Activated CD4-positive, alpha-beta T cell treated with anti-CD3 and anti-CD28 coated beads, Interleukin-10, Interleukin-2, amounts not matched to agents 100 ng/mL and 50 ng/mL, durations not matched to agents 16 hours and 8 hours (primary cell): Measurements from ENCODE around the gene HOXD8.

Experiments used
- DNase-seq: peaks from one replicate; pipeline ENCODE4 v3.0.0-alpha.2; 2020

Gene HOXD8

GRCh38 chr2:176174824-176175708 lies 45.6 kb downstream of the HOXD8 start:
- peak; percentile 21 for DNase-seq

GRCh38 chr2:176175709-176176607 lies 46.5 kb downstream of the HOXD8 start:
- no peak for DNase-seq

- no peak for DNase-seq
Measured at GRCh38 chr2:176177580-176178037, 48.1 kb downstream of the HOXD8 start.

- no peak for DNase-seq
Measured at GRCh38 chr2:176178038-176178756, 48.7 kb downstream of the HOXD8 start.

GRCh38 chr2:176178757-176179295 lies 49.3 kb downstream of the HOXD8 start:
- no peak for DNase-seq

GRCh38 chr2:176181551-176181950 lies 52.0 kb downstream of the HOXD8 start:
- no peak for DNase-seq
